Adrenal gland (tissue), 5 donors: ENCODE results near the gene CCDC9.

ENCODE experiments used
- CTCF ChIP-seq, 6 experiments: fragments of 450-650 bp in 4 of 6; fragments of 200-600 bp in 2 of 6; sonication (generic) in 1 of 6; IDR thresholded peaks; 1 replicate in 5 of 6; 2 replicates in 1 of 6; pipeline versions ENCODE4 v1.5.1 to v1.8.0; 2016 to 2021; ENCODE audit warnings: antibody characterized with exemption in 6 of 6, mild to moderate bottlenecking in 2 of 6, moderate library complexity in 1 of 6
- POLR2A ChIP-seq, 2 donors: fragments of 450-650 bp; IDR thresholded peaks; one replicate each; pipeline ENCODE4 v1.6.1; 2017; ENCODE audit warnings: antibody characterized with exemption in 2 of 2, mild to moderate bottlenecking in 2 of 2, moderate library complexity in 1 of 2
- donor health status: DM: no; HTN: no; CAD: no.

- TF ChIP-seq CTCF (IDR thresholded peaks at IDR 0.05) = no peak
- TF ChIP-seq POLR2A (IDR thresholded peaks at IDR 0.05) = peak in 1 of 2 donors; percentile 28
Measured at GRCh38 chr19:47229676-47230053, 26.7 kb upstream of the CCDC9 start.
